ENCODE results near the gene PPP2R3B. TPM values are rescaled to one million over a fixed set of nuclear protein-coding genes. Genes with fewer than 3 reads are reported as not detected.

Gene PPP2R3B
- polyA plus RNA-seq, 1 experiment, result 4.8 TPM

DNA sequence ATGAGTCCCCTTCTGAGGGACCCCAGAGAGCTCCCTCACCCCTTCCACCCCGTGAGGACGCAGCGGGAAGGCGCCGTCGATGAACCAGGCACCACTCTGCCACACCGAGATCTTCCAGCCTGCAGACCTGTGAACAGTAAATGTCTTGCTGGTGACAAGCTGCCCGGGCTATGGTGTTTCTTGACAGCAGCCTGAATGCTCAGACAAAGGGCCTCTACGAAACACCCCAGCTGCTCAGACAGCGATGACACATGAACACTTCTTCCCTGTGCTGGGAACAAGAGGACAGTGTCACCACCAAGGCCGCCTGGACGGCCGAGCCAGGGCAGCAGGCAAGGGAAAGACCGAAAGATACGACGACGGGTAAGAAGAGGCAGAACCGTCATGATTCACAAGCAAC, 37.5 kb downstream of the PPP2R3B start:
- H3K27me3 ChIP-seq (ENCODE audit: control insufficient read depth, insufficient read depth, low read length), result no peaks in the 10 kb centered on the region
- CTCF ChIA-PET, result no interaction called here
- no peak for DNase-seq (ENCODE audit: low read depth, low spot score)
- H3K9me3 ChIP-seq (ENCODE audit: control insufficient read depth, insufficient read depth, low read length), result peaks cover 44% of the 10 kb centered on the region
- no peak overlapping the region for H3K4me3 ChIP-seq (ENCODE audit: low read depth, low read length)
- TF ChIP-seq, protein P1, sequence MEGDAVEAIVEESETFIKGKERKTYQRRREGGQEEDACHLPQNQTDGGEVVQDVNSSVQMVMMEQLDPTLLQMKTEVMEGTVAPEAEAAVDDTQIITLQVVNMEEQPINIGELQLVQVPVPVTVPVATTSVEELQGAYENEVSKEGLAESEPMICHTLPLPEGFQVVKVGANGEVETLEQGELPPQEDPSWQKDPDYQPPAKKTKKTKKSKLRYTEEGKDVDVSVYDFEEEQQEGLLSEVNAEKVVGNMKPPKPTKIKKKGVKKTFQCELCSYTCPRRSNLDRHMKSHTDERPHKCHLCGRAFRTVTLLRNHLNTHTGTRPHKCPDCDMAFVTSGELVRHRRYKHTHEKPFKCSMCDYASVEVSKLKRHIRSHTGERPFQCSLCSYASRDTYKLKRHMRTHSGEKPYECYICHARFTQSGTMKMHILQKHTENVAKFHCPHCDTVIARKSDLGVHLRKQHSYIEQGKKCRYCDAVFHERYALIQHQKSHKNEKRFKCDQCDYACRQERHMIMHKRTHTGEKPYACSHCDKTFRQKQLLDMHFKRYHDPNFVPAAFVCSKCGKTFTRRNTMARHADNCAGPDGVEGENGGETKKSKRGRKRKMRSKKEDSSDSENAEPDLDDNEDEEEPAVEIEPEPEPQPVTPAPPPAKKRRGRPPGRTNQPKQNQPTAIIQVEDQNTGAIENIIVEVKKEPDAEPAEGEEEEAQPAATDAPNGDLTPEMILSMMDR (IDR thresholded peaks at IDR 0.05; ENCODE audit: low read depth, low read length), result no peak
- POLR2A ChIA-PET, result no interaction called here
- H3K27ac ChIP-seq (ENCODE audit: low read depth, low read length), result no peak overlapping the region

DNA sequence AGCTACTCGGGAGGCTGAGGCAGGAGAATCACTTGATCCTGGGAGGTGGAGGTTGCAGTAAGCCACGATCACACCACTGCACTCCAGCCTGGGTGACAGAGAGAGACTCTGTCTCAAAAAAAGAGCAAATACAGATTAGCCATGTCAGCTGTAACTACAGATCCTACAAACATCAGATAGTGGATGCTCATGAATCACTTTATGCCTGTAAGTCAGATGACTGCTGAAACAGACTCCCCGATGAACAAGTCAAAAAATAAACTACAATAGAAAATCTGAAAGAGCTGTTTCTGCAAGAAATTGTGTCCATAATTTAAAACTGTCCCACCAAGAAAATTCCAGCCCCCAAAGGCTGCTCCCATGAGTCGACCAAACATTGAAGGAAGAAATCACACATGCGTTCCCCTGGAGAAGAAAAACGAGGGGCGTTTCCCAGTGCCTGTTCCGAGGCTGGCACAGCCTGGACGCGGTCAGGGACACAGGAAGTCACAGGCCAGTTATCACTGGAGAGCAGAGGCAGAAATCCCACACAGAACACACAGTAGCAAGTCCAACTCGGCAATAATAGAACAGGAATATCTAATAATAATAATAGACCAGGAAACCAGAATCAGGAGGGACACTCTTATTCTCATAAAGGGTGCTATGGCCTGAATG, 38.1 kb downstream of the PPP2R3B start:
- CTCF ChIA-PET, result no interaction called here
- H3K4me3 ChIP-seq (ENCODE audit: low read depth, low read length), result no peak overlapping the region
- H3K27ac ChIP-seq (ENCODE audit: low read depth, low read length), result no peak overlapping the region
- H3K27me3 ChIP-seq (ENCODE audit: control insufficient read depth, insufficient read depth, low read length), result no peaks in the 10 kb centered on the region
- TF ChIP-seq, protein P1 (IDR thresholded peaks at IDR 0.05; ENCODE audit: low read depth, low read length), result no peak
- H3K9me3 ChIP-seq (ENCODE audit: control insufficient read depth, insufficient read depth, low read length), result peaks cover 49% of the 10 kb centered on the region
- DNase-seq (ENCODE audit: low read depth, low spot score), result no peak
- POLR2A ChIA-PET, result no interaction called here

DNA sequence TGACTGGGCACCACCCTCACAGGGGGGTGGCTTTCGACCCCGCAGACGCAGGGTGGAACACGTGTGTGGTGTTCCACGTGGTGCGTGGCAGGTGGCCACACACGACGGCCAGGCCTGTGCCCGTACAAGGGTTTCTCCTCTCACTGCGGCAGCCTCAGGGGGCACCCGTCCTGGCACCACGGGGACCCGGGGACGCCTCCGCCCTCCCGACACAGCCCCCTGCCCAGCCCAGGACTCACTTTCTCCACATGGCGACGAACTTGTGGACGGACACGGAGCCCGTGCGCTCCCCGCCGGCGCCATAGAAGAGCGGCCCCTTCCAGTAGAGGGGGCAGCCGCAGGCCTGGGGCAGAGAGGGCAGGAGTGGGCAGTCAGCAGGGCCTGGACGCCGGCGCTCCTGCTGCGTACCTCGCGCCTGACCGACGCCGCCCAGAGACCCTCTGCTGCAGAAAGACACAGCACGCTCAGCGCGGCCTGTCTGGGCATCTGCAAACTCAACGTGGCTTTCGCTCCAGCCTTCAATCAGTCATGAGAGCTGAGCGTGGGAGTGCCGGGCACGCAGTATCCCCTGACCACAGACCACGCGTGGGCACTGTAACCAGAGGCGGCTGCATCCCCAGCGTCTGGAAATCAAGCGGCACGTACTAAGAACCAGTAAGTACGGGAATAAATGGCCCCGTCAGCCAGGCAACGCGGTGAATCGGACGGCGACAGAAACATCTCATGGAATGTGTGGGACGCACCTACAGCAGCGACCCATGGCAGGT, 39.2 kb downstream of the PPP2R3B start:
- ChIA-PET CTCF (no interaction called here), POLR2A (no interaction called here)
- no peak for DNase-seq (ENCODE audit: low read depth, low spot score)

DNA sequence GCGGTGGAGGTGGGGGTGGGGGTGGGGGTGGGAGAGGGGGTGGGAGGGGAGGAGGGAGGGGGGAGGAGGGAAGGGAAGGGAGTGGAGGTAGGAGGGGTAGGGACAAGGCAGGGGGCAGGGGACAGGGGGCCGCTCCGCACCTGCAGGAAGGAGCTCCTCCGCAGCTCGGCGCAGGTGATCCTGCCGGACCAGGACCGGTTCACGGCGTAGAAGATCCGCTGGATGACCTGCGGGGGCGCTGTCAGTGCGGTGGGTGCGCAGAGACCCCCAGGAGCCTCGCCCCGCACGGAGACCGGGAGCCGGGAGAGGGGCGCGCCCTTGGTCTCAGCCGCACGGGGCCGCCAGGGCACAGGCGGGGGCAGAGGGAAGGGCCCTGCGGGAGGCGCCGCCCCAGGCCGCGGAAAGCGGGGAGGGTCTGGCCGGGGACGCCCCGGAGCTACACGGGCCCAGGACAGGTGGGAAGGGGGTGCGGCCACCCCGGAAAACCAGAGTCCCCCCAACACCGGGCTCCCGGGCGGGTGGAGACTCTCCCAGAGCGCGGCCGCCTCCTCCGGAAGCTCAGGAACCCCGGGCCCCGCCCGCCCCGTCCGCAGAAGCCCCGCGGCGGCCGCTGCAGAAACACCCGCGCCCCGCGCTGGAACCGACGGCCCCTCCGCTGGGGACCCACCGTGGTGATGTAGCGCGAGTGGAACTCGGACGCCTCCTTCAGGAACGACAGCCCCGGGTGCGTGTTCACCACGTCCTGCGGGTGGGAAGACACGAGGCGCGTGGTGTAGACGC, 40.5 kb downstream of the PPP2R3B start:
- Histone ChIP-seq H3K27me3 (ENCODE audit: control insufficient read depth, insufficient read depth, low read length) (no peaks in the 10 kb centered on the region), H3K9me3 (ENCODE audit: control insufficient read depth, insufficient read depth, low read length) (peaks cover 59% of the 10 kb centered on the region), H3K27ac (ENCODE audit: low read depth, low read length) (no peak overlapping the region), H3K4me3 (ENCODE audit: low read depth, low read length) (no peak overlapping the region)
- POLR2A ChIA-PET, result no interaction called here
- DNase-seq (ENCODE audit: low read depth, low spot score), result no peak
- TF ChIP-seq, protein P1 (IDR thresholded peaks at IDR 0.05; ENCODE audit: low read depth, low read length), result no peak
- CTCF ChIA-PET, result no interaction called here

More for the DNA sequence above, 39.2 kb downstream of the PPP2R3B start:
- H3K27me3 ChIP-seq (ENCODE audit: control insufficient read depth, insufficient read depth, low read length), result no peaks in the 10 kb centered on the region
- no peak overlapping the region for H3K27ac ChIP-seq (ENCODE audit: low read depth, low read length)
- TF ChIP-seq, protein P1 (IDR thresholded peaks at IDR 0.05; ENCODE audit: low read depth, low read length), result no peak
- no peak overlapping the region for H3K4me3 ChIP-seq (ENCODE audit: low read depth, low read length)
- H3K9me3 ChIP-seq (ENCODE audit: control insufficient read depth, insufficient read depth, low read length), result peaks cover 49% of the 10 kb centered on the region

All from AG04450 (cell line).